Stimulated activated naive CD4-positive, alpha-beta T cell (primary cell): ENCODE measurements around the gene HOXC13.
A peak's percentile ranks its signal among the peaks of the same experiment; 100 is the strongest.

Source experiments
- DNase-seq, 6 experiments: peaks; one replicate each; lab custom pipeline; 2025; lab: John Stamatoyannopoulos, UW

HOXC13 gene

GRCh38 chr12:53995378-53996239 is 57.0 kb downstream of the HOXC13 start:
- peak in 2 of 6 experiments; percentile 53 to 59 for DNase-seq
